Esophagus (tissue), 2 donors: Measurements from ENCODE around the gene ZNF320. TPM values are rescaled to one million over a fixed set of nuclear protein-coding genes. Genes with fewer than 3 reads are reported as not detected.
"Not testable (repeated sequence)": the region's sequence is repeated elsewhere in the genome, so short reads cannot be mapped to it uniquely, and the experiment has no call there.

ENCODE experiments used
- H3K27ac ChIP-seq, 2 donors: one replicate each; pipeline ENCODE4 v1.5.1; 2013; ENCODE audit warnings: low read depth in 2 of 2, mild to moderate bottlenecking in 2 of 2, inconsistent platforms in 1 of 2, low read length in 1 of 2, moderate library complexity in 1 of 2
- H3K27me3 ChIP-seq, 2 donors: one replicate each; pipeline ENCODE4 v1.6.1; 2013; ENCODE audit warnings: low read length in 2 of 2, control low read depth in 1 of 2, mild to moderate bottlenecking in 1 of 2; ENCODE audit not compliant: insufficient read depth in 2 of 2, control insufficient read depth in 1 of 2
- H3K36me3 ChIP-seq, 2 donors: one replicate each; pipeline ENCODE4 v1.6.1; 2013; ENCODE audit warnings: low read length in 1 of 2; ENCODE audit not compliant: control insufficient read depth in 2 of 2, insufficient read depth in 2 of 2
- H3K4me1 ChIP-seq, 2 donors: one replicate each; pipeline ENCODE4 v1.6.1; 2013; ENCODE audit warnings: low read length in 1 of 2; ENCODE audit not compliant: control insufficient read depth in 2 of 2, insufficient read depth in 2 of 2
- H3K4me3 ChIP-seq, 2 donors: one replicate each; pipeline ENCODE4 v1.5.1; 2013; ENCODE audit warnings: low read length in 2 of 2, mild to moderate bottlenecking in 2 of 2, low read depth in 1 of 2, moderate library complexity in 1 of 2
- H3K9me3 ChIP-seq, 2 donors: one replicate each; pipeline ENCODE4 v1.6.1; 2013; ENCODE audit warnings: mild to moderate bottlenecking in 2 of 2, low read depth in 1 of 2, low read length in 1 of 2, moderate library complexity in 1 of 2; ENCODE audit not compliant: control insufficient read depth in 2 of 2, insufficient read depth in 1 of 2
- WGBS, 2 donors: extraction: QIAGEN DNeasy Blood & Tissue Kit; methylation state at CpG; one replicate each; pipeline ENCODE4 v1.1.7; 2013; 5-methylcytosine and 5-hydroxymethylcytosine counted together
- polyA plus RNA-seq, 2 donors: library from polyadenylated mRNA; stranded (reverse); fragments of 200-250 nt; gene quantifications; one replicate each; pipeline ENCODE4 v1.2.3, GENCODE V29; 2013
- donor health status: healthy with polysubstance abuse.
- donor health status: Bipolar disorder and iron deficiency.

ZNF320 gene
- polyA plus RNA-seq, 2 donors: 1.6 to 2.5 TPM

DNA sequence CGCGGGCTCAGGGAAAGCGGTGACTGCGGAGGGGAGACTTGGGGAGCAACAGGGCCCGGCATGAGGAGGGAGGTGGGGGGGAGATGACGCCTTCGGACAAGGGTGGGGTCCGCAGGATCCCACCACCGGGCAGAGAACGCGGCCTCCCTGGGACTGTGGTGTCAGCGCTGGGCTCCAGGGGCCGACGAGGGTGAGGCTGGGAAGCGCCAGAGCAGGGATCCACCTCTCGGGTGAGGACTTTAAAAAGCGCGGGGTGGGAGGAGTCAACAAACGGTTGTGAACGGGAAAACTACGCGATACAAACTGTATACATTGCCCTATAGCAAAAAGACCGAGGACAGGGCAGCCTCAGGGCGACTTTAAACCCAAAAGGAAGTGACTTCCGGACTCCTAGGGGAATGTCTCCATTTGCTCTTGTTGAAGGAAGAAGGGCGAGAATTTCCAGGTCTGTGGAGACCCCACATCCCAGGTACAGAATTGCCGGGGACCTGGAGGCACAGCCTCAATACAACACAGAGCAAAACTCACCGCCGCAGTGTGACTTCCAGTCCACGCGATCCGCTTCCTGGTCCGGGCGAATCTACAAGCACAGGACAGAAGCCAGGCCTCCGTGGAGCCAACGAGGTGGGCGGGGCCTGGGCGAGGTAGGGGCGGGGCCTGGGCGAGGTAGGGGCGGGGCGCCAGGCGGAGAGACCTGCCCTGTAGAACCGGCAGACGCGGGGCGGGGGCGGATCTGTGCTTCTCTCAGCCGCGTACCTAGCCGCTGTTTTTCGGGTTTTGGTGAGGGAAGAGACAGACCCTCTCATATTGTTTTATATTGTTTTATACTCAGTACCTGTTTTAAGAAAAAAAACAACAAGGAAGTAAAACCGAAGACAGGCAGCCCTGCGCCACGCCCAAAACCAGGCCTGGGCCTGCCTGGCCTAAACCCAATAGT, 25.7 kb upstream of the ZNF320 start, which contains the start of gene ZNF888:
TSS of gene ZNF888 (minus strand) at position 588 of the 937 bp plus-strand sequence. CDS start 5,555 bp downstream, outside the sequence.
- H3K27me3 ChIP-seq: no peaks in the 10 kb centered on the region
- peak within 1 kb of the TSS; percentile 83 to 98 for H3K27ac ChIP-seq
- H3K4me3 ChIP-seq: peak within 1 kb of the TSS; percentile 51 to 85
- H3K36me3 ChIP-seq: no peaks in the 10 kb centered on the region
- 2% methylated on average over 55 of the region's 55 CpGs for WGBS, 2 donors
- H3K4me1 ChIP-seq: peaks cover 0 to 3% of the 10 kb centered on the region in 2 donors
- H3K9me3 ChIP-seq: no peaks in the 10 kb centered on the region

DNA sequence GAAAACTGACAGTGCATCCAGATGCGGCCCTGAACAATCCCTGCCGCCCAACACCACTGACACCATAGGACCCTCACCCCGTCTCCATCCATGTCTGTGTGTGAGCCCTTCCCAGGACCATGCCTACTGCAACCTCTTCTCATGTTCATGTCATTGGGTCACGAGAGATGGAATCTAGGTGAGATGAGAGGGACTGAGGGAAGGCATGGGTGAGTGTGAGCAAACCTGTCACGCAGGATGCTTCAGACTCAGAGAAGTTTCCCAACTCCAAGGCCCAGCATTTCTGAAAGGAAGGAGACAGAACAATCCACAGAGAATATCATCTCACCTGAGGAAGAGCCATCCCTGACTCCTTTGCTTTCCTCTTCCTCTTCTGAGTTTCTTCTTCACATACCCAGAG, 20.1 kb upstream of the ZNF320 start:
- H3K27ac ChIP-seq: no peak overlapping the region
- H3K4me3 ChIP-seq: no peak overlapping the region
- no peaks in the 10 kb centered on the region for H3K9me3 ChIP-seq
- no peaks in the 10 kb centered on the region for H3K4me1 ChIP-seq
- no peaks in the 10 kb centered on the region for H3K27me3 ChIP-seq
- H3K36me3 ChIP-seq: peaks cover 0 to 5% of the 10 kb centered on the region in 2 donors
- 95 to 96% methylated on average over 5 of the region's 5 CpGs for WGBS, 2 donors

DNA sequence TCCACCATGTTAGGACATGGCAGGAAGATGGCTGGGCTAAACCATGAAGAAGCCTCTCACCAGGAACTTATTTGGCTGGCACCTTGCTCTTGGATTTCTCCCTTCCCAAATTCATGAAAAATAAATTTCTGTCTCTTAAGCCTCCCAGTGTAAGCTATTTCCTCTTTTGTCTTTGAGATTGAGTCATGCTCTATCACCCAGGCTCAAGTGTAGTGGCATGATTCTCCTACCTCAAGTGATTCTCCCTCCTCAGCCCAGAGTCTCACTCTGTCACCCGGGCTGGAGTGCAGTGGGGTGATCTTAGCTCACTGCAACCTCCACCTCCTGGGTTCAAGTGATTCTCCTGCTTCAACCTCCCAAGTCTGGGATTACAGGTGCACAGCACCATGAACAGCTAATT, 13.2 kb upstream of the ZNF320 start:
- Histone ChIP-seq H3K27me3 (no peaks in the 10 kb centered on the region), H3K36me3 (peaks cover 0 to 4% of the 10 kb centered on the region in 2 donors), H3K4me1 (no peaks in the 10 kb centered on the region), H3K27ac (no peak overlapping the region), H3K9me3 (peaks cover 0 to 6% of the 10 kb centered on the region in 2 donors), H3K4me3 (no peak overlapping the region)
- 96 to 100% methylated on average over 1 of the region's 1 CpG for WGBS, 2 donors

DNA sequence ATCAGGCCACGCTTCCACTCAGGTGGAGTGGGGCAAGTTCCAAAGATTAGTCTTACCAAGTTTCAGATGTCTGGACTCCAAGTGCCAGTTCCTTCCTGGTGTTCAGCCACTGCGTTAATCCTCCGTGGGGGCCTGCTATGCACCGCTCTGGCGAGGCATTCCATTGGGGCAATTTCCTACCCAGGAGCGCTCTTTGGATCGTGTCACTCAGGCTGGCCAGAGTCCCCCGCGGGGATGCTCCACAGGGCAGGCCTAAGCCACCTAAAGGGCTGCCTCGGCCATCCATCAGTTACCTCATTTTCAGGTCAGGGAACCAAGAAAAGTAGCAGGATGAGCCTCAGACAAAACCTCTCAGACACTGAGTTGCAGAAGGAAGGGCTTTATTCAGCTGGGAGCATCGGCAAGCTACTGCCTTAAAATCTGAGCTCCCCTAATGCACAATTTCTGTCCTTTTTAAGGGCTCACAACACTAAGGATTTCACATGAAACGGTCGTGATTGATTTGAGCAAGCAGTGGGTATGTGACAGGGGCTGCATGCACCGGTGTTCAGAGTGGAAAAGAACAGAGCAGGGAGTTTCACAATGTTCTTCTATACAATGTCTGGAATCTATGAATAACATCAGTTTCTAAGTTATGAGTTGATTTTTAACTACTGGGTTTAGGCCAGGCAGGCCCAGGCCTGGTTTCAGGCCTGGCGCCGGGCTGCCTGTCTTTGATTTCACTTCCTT, 6.8 kb upstream of the ZNF320 start:
- H3K4me3 ChIP-seq, H3K36me3 ChIP-seq, H3K4me1 ChIP-seq, H3K9me3 ChIP-seq, H3K27me3 ChIP-seq, H3K27ac ChIP-seq: not testable (repeated sequence)
- 75 to 82% methylated on average over 16 of the region's 16 CpGs for WGBS, 2 donors

DNA sequence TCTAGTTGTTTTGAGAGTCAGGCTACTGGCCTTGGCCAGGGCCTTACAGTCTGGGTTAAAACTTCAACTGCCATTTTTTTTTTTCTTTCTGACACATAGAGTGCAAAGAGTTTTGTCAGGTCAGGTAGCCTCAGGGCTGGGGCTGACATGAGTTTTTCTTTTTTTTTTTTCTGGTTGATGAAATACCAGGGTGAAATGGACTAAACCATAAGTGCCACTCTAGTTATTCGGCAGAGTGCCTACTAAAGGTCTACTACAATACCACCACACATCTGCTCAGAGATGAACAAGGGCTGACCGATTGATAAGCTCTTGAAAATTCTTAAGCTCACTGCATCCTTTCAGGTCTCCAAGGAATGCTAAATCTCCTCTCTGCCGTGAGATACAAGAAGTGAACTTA, 4.4 kb upstream of the ZNF320 start:
- Histone ChIP-seq H3K27ac (no peak overlapping the region), H3K36me3 (no peaks in the 10 kb centered on the region), H3K27me3 (no peaks in the 10 kb centered on the region), H3K4me3 (no peak overlapping the region), H3K4me1 (peaks cover 0 to 3% of the 10 kb centered on the region in 2 donors), H3K9me3 (peaks cover 0 to 2% of the 10 kb centered on the region in 2 donors)
- 79 to 85% methylated on average over 3 of the region's 3 CpGs for WGBS, 2 donors

DNA sequence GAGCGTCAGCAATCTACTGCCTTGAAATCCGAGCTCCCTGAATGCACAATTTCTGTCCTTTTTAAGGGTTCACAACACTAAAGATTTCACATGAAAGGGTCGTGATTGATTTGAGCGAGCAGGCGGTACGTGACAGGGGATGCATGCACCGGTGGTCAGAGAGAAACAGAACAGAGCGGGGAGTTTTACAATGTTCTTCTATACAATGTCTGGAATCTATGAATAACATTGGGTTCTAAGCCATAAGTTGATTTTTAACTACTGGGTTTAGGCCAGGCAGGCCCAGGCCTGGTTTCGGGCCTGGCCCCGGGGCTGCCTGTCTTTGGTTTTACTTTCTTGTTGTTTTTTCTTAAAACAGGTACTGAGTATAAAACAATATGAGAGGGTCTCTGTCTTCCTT, 1.2 kb upstream of the ZNF320 start:
- not testable (repeated sequence) for H3K4me3 ChIP-seq, H3K27ac ChIP-seq, H3K27me3 ChIP-seq, H3K9me3 ChIP-seq, H3K36me3 ChIP-seq, H3K4me1 ChIP-seq
- WGBS, 2 donors: 91 to 93% methylated on average over 10 of the region's 10 CpGs

DNA sequence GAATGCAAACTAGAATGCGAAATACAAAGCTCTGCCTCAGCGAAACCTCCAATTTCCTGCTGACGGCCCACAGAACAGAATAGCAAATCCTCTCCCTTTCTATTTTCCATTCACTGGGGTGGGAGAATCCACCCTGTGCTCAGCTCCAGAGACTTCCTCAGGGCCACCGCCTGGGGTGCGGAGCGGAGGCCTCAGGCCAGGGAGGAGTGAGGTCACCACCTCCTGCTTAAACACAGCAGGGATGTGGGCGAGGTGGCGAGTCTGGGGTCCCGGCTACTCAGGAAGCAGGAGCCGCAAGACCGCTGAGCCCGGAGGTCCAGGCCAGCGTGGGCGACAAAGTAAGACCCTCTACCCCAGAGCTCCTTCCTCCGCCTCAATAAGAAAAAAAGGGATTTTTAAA, 666 bp upstream of the ZNF320 start:
- H3K36me3 ChIP-seq: no peaks in the 10 kb centered on the region
- H3K4me3 ChIP-seq: no peak overlapping the region
- H3K4me1 ChIP-seq: peaks cover 2 to 3% of the 10 kb centered on the region in 2 donors
- peak overlapping the region; percentile 55 to 87 for H3K27ac ChIP-seq
- 82 to 86% methylated on average over 15 of the region's 15 CpGs for WGBS, 2 donors
- no peaks in the 10 kb centered on the region for H3K9me3 ChIP-seq
- H3K27me3 ChIP-seq: no peaks in the 10 kb centered on the region

DNA sequence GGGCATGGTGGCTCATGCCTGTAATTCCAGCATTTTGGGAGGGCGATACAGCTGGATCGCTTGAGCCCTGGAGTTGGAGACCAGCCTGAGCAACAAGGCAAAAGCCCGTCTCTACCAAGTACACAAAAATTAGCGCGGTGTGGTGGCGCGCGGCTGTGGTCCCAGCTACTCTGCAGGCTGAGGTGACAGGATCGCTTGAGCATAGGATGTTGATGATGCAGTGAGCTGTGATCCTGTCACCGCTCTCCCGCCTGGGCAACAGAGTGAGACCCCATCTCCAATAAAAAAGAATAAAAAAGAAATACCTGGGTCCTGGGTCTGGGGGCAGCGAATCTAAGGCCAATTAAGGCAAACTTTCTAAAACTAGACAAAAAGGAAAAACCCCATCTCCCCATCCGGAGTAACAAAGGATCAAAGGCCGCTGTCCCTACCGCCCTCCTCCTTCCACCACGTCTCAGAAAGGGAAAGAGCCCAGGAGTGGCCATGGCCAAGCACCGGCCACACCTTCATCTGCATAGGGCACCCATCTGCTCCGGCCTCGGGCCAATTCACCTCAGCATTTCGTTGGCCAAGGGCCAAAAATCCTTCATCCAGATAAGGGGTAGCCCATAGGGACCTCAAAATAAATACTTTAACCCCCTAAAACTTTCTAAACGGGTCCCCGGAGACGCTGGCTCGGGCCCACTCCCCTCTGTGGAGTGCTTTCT, 851 bp downstream of the ZNF320 start:
- peaks cover 2 to 3% of the 10 kb centered on the region in 2 donors for H3K4me1 ChIP-seq
- H3K27me3 ChIP-seq: no peaks in the 10 kb centered on the region
- H3K4me3 ChIP-seq: peak overlapping the region; percentile 64 to 91
- H3K36me3 ChIP-seq: no peaks in the 10 kb centered on the region
- no peaks in the 10 kb centered on the region for H3K9me3 ChIP-seq
- WGBS, 2 donors: 42 to 46% methylated on average over 23 to 24 of the region's 24 CpGs
- peak overlapping the region; percentile 87 to 98 for H3K27ac ChIP-seq

DNA sequence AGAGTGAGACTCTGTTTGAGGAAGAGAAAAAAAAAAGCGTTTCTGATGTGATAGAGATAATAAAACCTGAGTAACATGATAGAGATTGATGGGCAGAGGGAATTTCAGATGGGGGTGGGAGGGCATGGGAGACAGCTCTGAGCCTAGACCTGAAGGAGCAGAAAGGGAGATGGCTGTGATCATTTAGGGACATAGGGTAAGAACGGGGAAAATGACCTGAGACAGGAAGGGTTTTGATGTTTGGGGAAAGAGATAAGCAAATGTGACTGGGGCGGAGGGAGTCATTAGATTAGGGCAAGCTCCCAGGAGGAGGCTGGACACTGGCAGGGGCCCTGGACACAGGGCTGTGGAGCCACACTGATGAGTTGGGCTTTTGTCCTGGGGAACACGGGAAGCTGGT, 6.1 kb downstream of the ZNF320 start:
- Histone ChIP-seq H3K27ac (no peak overlapping the region), H3K4me1 (peaks cover 0 to under 1% of the 10 kb centered on the region in 2 donors), H3K4me3 (no peak overlapping the region), H3K27me3 (no peaks in the 10 kb centered on the region), H3K36me3 (peaks cover 0 to 2% of the 10 kb centered on the region in 2 donors), H3K9me3 (no peaks in the 10 kb centered on the region)
- WGBS, 2 donors: 51 to 55% methylated on average over 4 of the region's 4 CpGs
